Measurements from ENCODE around the gene TNRC18. TPM values are rescaled to one million over a fixed set of nuclear protein-coding genes. Genes with fewer than 3 reads are reported as not detected.

The TNRC18 gene
- total and polyA plus RNA-seq, 2 of the 8 experiments (the other 6 are each of a cell fraction or from before 2014, with no cell fraction given) = 1.7 to 8.6 TPM

- no peaks in the 10 kb centered on the region for H4K20me1 ChIP-seq (replicated peaks in 1 of 2; ENCODE audit: control insufficient read depth in 1 of 2, insufficient read depth in 2 of 2, low read length in 2 of 2)
- H3K14ac ChIP-seq (ENCODE audit: insufficient read length) = no peak overlapping the region
- no peak overlapping the region for H2BK20ac ChIP-seq (ENCODE audit: low read length)
- CTCF ChIA-PET (ENCODE audit: partially characterized antibody) = interaction anchor here (0.6 kb wide), 1 partner anchor 63 kb away, joined by 3 read pairs; no protein-coding TSS in a partner anchor
- POLR2A ChIA-PET (ENCODE audit: partially characterized antibody) = no interaction called here
- H2BK5ac ChIP-seq (ENCODE audit: low read depth, low read length) = no peak overlapping the region
- H4K5ac ChIP-seq (ENCODE audit: insufficient read length, low read depth, low read length) = no peak overlapping the region
- H3K4ac ChIP-seq (replicated peaks; ENCODE audit: insufficient read length, low read depth, low read length) = no peak overlapping the region
- no peak overlapping the region for H4K8ac ChIP-seq (ENCODE audit: extremely low read depth, insufficient read depth, low read length)
- no peaks in the 10 kb centered on the region for H3K23me2 ChIP-seq (ENCODE audit: low read depth, low read length)
- no peak overlapping the region for H3K27ac ChIP-seq (ENCODE audit: low read depth, low read length)
- H3K18ac ChIP-seq (ENCODE audit: extremely low read depth, low read length) = no peak overlapping the region
- no peaks in the 10 kb centered on the region for H3K4me1 ChIP-seq (replicated peaks in 1 of 4; ENCODE audit: control insufficient read depth in 3 of 4, insufficient read depth in 4 of 4, low read length in 3 of 4)
- no peak overlapping the region for H3K23ac ChIP-seq (ENCODE audit: insufficient read length)
- no peaks in the 10 kb centered on the region for H3K79me1 ChIP-seq (ENCODE audit: low read depth, low read length)
- H2BK12ac ChIP-seq (ENCODE audit: low read depth, low read length) = no peak overlapping the region
- H3K4me3 ChIP-seq (ENCODE audit: extremely low read depth in 1 of 4, insufficient read depth in 2 of 4, low read depth in 3 of 4, low read length in 4 of 4) = no peak overlapping the region
- H4K91ac ChIP-seq (replicated peaks; ENCODE audit: insufficient read length, low read length) = no peak overlapping the region
- no peak overlapping the region for H3K9ac ChIP-seq (replicated peaks in 1 of 4; ENCODE audit: extremely low read depth in 1 of 4, low read depth in 3 of 4, low read length in 3 of 4)
- H2AK5ac ChIP-seq (ENCODE audit: low read depth, low read length) = no peak overlapping the region
- no peaks in the 10 kb centered on the region for H3K79me2 ChIP-seq (ENCODE audit: control insufficient read depth in 1 of 2, insufficient read depth in 2 of 2, low read length in 2 of 2)
- H2AFZ ChIP-seq (ENCODE audit: low read length) = no peak overlapping the region
- WGBS, 2 experiments (ENCODE audit: extremely low coverage in 1 of 2, insufficient coverage in 1 of 2, insufficient read length in 1 of 2, insufficient replicate concordance in 2 of 2, low coverage in 1 of 2, low lambda C conversion rate in 2 of 2, missing lambda C conversion rate in 1 of 2) = 99% methylated on average over 7 of the region's 13 CpGs; no CpG with 5 or more reads in 1 of the 2 experiments
- H2BK15ac ChIP-seq (ENCODE audit: low read length) = no peak overlapping the region
- peaks cover 5 to 7% of the 10 kb centered on the region in 2 experiments; a peak in 1 of 4 replicates for H3K9me3 ChIP-seq (ENCODE audit: insufficient read depth in 2 of 2, low read depth in 1 of 2, low read length in 1 of 2)
- no peak for FAIRE-seq
- no peaks in the 10 kb centered on the region for H3K36me3 ChIP-seq (ENCODE audit: control insufficient read depth in 2 of 4, insufficient read depth in 4 of 4, low read length in 3 of 4)
- H3K27me3 ChIP-seq (replicated peaks in 1 of 4; ENCODE audit: control insufficient read depth in 3 of 4, extremely low read depth in 1 of 4, insufficient read depth in 3 of 4, low read length in 3 of 4) = no peaks in the 10 kb centered on the region
- no peak overlapping the region for H3K56ac ChIP-seq (replicated peaks; ENCODE audit: insufficient read length, low read depth, low read length)
- H2BK120ac ChIP-seq (replicated peaks; ENCODE audit: low read depth, low read length) = no peak overlapping the region
- no peak overlapping the region for H3K4me2 ChIP-seq (ENCODE audit: insufficient read depth in 1 of 2, low read depth in 2 of 2, low read length in 2 of 2)
- DNase-seq (ENCODE audit: low read depth in 1 of 2, low spot score in 2 of 2) = no peak
- no peak for TF ChIP-seq SAP30 (IDR thresholded peaks at IDR 0.05; ENCODE audit: insufficient read depth, insufficient replicate concordance, low read length)
- TF ChIP-seq JUND (IDR thresholded peaks at IDR 0.05; ENCODE audit: low read length) = no peak
- no peak for TF ChIP-seq BACH1 (IDR thresholded peaks at IDR 0.05; ENCODE audit: low read length)
- TF ChIP-seq CHD2 (IDR thresholded peaks at IDR 0.05; ENCODE audit: low read length) = no peak
- no peak for TF ChIP-seq KDM5A (IDR thresholded peaks at IDR 0.05; ENCODE audit: low read length)
- no peak for TF ChIP-seq CEBPB (IDR thresholded peaks at IDR 0.05; ENCODE audit: low read depth, low read length)
- no peak for TF ChIP-seq RBBP5 (IDR thresholded peaks at IDR 0.05; ENCODE audit: borderline replicate concordance, low read depth, low read length)
- TF ChIP-seq POU5F1 (IDR thresholded peaks at IDR 0.05; ENCODE audit: low read depth, low read length) = no peak
- TF ChIP-seq YY1 (IDR thresholded peaks at IDR 0.05; ENCODE audit: low read depth, low read length) = no peak
- no peak for TF ChIP-seq TCF12 (IDR thresholded peaks at IDR 0.05; ENCODE audit: low read depth, low read length)
- TF ChIP-seq EP300 (IDR thresholded peaks at IDR 0.05; ENCODE audit: borderline replicate concordance in 1 of 2, low read depth in 2 of 2, low read length in 2 of 2) = no peak
- TF ChIP-seq SP1 (IDR thresholded peaks at IDR 0.05; ENCODE audit: low read depth, low read length) = no peak
- TF ChIP-seq HDAC6 (IDR thresholded peaks at IDR 0.05; ENCODE audit: low read depth, low read length) = no peak
- no peak for TF ChIP-seq TAF1 (IDR thresholded peaks at IDR 0.05; ENCODE audit: low read depth, low read length)
- TF ChIP-seq E2F6 (IDR thresholded peaks at IDR 0.05) = no peak
- TF ChIP-seq TEAD4 (IDR thresholded peaks at IDR 0.05; ENCODE audit: low read depth, low read length) = no peak
Observed at GRCh38 chr7:5320391-5320790, 103.2 kb downstream of the TNRC18 start.
